GM23338 (cell line): ENCODE measurements around the gene STARD13. TPM values are rescaled to one million over a fixed set of nuclear protein-coding genes. Genes with fewer than 3 reads are reported as not detected.

Source experiments
- ATAC-seq: fragments of 200-7000 bp; cut with Tn5 transposase; 3 replicates; pipeline ENCODE4 v1.9.1; 2020
- DNase-seq: peaks from one replicate; pipeline ENCODE4 v3.0.0-alpha.2; 2015; ENCODE audit warnings: low spot score
- H2AFZ ChIP-seq: fragments of 200-600 bp; sonication (generic); 2 replicates; pipeline ENCODE4 v1.8.0; 2016; ENCODE audit warnings: antibody characterized with exemption, mild to moderate bottlenecking, moderate library complexity
- H3F3A ChIP-seq: fragments of 200-600 bp; sonication (generic); replicated peaks from 2 replicates; pipeline ENCODE4 v1.8.0; 2017; ENCODE audit warnings: antibody characterized with exemption, mixed run types, low read depth
- H3K27ac ChIP-seq: fragments of 200-600 bp; sonication (generic); 2 replicates; pipeline ENCODE4 v1.6.1; 2016; ENCODE audit warnings: low read depth
- H3K27me3 ChIP-seq: fragments of 200-600 bp; sonication (generic); 2 replicates; pipeline ENCODE4 v1.8.0; 2016; ENCODE audit warnings: mild to moderate bottlenecking, mixed run types, moderate library complexity; ENCODE audit not compliant: insufficient read depth
- H3K36me3 ChIP-seq: fragments of 200-600 bp; sonication (generic); 2 replicates; pipeline ENCODE4 v1.8.0; 2016; ENCODE audit warnings: mild to moderate bottlenecking; ENCODE audit not compliant: insufficient read depth
- H3K4me1 ChIP-seq: fragments of 200-600 bp; sonication (generic); 2 replicates; pipeline ENCODE4 v1.8.0; 2016; ENCODE audit warnings: mild to moderate bottlenecking, moderate library complexity; ENCODE audit not compliant: insufficient read depth
- H3K4me2 ChIP-seq: fragments of 200-600 bp; sonication (generic); 2 replicates; pipeline ENCODE4 v1.7.1; 2017; ENCODE audit warnings: mixed run types
- H3K4me3 ChIP-seq: fragments of 200-600 bp; sonication (generic); 2 replicates; pipeline ENCODE4 v1.6.1; 2016; ENCODE audit warnings: mixed run types
- H3K79me2 ChIP-seq: fragments of 200-600 bp; sonication (generic); replicated peaks from 2 replicates; pipeline ENCODE4 v1.8.0; 2017; ENCODE audit warnings: mild to moderate bottlenecking; ENCODE audit not compliant: insufficient read depth
- H3K9me2 ChIP-seq: fragments of 200-600 bp; sonication (generic); 2 replicates; pipeline ENCODE4 v1.8.0; 2017; ENCODE audit not compliant: insufficient read depth
- H4K20me1 ChIP-seq: fragments of 200-600 bp; sonication (generic); replicated peaks from 2 replicates; pipeline ENCODE4 v1.8.0; 2017; ENCODE audit warnings: mild to moderate bottlenecking; ENCODE audit not compliant: insufficient read depth
- H3K27ac Mint-ChIP-seq: 2 replicates; pipeline ENCODE4 v1.8.0; 2020; ENCODE audit warnings: inconsistent platforms, mild to moderate bottlenecking, moderate library complexity, mixed read lengths
- H3K27me3 Mint-ChIP-seq: 3 replicates; pipeline ENCODE4 v1.8.0; 2022; ENCODE audit warnings: low read depth, mild to moderate bottlenecking, moderate library complexity, mixed read lengths, inconsistent platforms; ENCODE audit not compliant: insufficient read depth, poor library complexity
- H3K36me3 Mint-ChIP-seq: 3 replicates; pipeline ENCODE4 v1.8.0; 2021; ENCODE audit warnings: low read depth, mild to moderate bottlenecking, inconsistent platforms, moderate library complexity, mixed read lengths
- H3K4me1 Mint-ChIP-seq: 3 replicates; pipeline ENCODE4 v1.8.0; 2020; ENCODE audit warnings: mild to moderate bottlenecking, inconsistent platforms, mixed read lengths
- H3K4me3 Mint-ChIP-seq: 3 replicates; pipeline ENCODE4 v1.8.0; 2021; ENCODE audit warnings: moderate library complexity, mild to moderate bottlenecking, inconsistent platforms, mixed read lengths
- H3K9me3 Mint-ChIP-seq: 3 replicates; pipeline ENCODE4 v1.8.0; 2020; ENCODE audit warnings: moderate library complexity, mild to moderate bottlenecking, inconsistent platforms, mixed read lengths
- CREB1 ChIP-seq: fragments of 250-450 bp; sonication (Bioruptor Pico); IDR thresholded peaks from 2 replicates; pipeline ENCODE4 v1.5.0; 2020; ENCODE audit warnings: low read depth, mild to moderate bottlenecking, moderate library complexity
- EZH2phosphoT487 ChIP-seq: fragments of 200-600 bp; sonication (generic); IDR thresholded peaks from one replicate; pipeline ENCODE4 v1.8.1; 2018; ENCODE audit warnings: antibody characterized with exemption; ENCODE audit not compliant: unreplicated experiment
- JUNB ChIP-seq: IDR thresholded peaks from one replicate; pipeline ENCODE4 v1.6.1; 2016; ENCODE audit warnings: antibody characterized with exemption; ENCODE audit not compliant: unreplicated experiment
- NANOG ChIP-seq: IDR thresholded peaks from 2 replicates; pipeline ENCODE4 v1.6.1; 2016; ENCODE audit warnings: antibody characterized with exemption, borderline replicate concordance
- POLR2AphosphoS5 ChIP-seq: IDR thresholded peaks from 2 replicates; pipeline ENCODE4 v1.6.1; 2016; ENCODE audit warnings: antibody characterized with exemption, low read depth
- STAT1 ChIP-seq: IDR thresholded peaks from one replicate; pipeline ENCODE4 v1.6.1; 2016; ENCODE audit warnings: antibody characterized with exemption; ENCODE audit not compliant: unreplicated experiment
- ZNF114 ChIP-seq: fragments of 250-450 bp; sonication (Bioruptor Pico); IDR thresholded peaks from 2 replicates; pipeline ENCODE4 v1.5.0; 2020; ENCODE audit warnings: mild to moderate bottlenecking, moderate library complexity
- ZNF331 ChIP-seq: fragments of 250-450 bp; sonication (Bioruptor Pico); IDR thresholded peaks from 2 replicates; pipeline ENCODE4 v1.5.0; 2020; ENCODE audit warnings: low read depth, mild to moderate bottlenecking, moderate library complexity
- polyA plus RNA-seq: library from polyadenylated mRNA; unstranded; fragments of >200 nt; fragmentation: Nextera tagmentation; extraction: Ambion mirVana; gene quantifications from 2 replicates; pipeline ENCODE4 v1.2.1, GENCODE V29; 2016
- total RNA-seq: library from RNA; depleted of rRNA; stranded (reverse); fragments of >200 nt; shearing (Covaris generic); gene quantifications from 2 replicates; pipeline ENCODE4 v1.2.3, GENCODE V29; 2014
- TF ChIP-seq, protein P1 (sequence below): IDR thresholded peaks from one replicate; pipeline ENCODE4 v1.6.1; 2018; ENCODE audit warnings: antibody characterized with exemption; ENCODE audit not compliant: unreplicated experiment
- TF ChIP-seq, protein P2 (sequence below): fragments of 250-450 bp; sonication (Bioruptor Pico); IDR thresholded peaks from 2 replicates; pipeline ENCODE4 v1.5.0; 2020; ENCODE audit warnings: mild to moderate bottlenecking, moderate library complexity
- TF ChIP-seq, protein P3 (sequence below), 2 experiments: fragments of 200-600 bp in 1 of 2; sonication (generic) in 1 of 2; conservative IDR thresholded peaks; 2 replicates each; pipeline versions ENCODE4 v1.5.1 to v1.6.1; 2016 to 2017; ENCODE audit warnings: antibody characterized with exemption in 2 of 2, low read depth in 2 of 2, mild to moderate bottlenecking in 2 of 2, moderate library complexity in 1 of 2

The STARD13 gene
- total and polyA plus RNA-seq, 2 experiments from 2014 or later = 3.2 to 5.2 TPM

DNA sequence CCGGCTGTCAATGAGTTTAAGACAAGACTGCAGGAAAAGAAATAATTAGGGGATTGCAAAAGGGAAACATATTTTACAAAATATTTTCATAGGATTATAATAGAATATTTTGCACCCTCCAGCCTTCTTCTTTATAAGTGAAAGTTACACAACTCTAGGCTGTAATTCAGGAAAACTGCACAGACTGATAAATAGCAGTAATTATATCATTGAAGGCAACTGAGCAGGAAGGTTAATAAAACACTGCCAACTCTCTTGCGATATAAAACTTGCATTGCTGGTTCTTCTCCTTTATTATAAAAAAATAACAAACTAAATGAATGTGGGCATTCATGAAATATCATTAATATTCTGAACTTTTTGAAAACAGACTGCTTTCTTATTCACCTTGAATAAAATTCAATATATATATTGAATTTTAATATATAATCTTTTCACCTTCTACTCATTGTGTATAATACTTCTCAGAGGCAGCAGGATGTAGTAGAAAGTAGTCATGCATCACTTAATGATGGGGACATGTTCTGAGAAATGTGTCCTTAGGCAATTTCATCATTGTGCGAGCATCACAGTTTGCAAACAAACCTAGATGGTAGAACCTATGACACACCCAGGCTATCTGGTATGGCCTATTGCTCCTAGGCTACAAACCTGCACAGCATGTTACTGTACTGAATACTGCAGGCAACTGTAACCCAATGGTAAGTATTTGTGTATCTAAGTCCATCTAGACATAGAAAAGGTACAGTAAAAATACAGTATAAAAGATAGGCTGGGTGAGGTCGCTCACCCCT is 24.9 kb upstream of the STARD13 start:
- Mint-ChIP-seq H3K4me3 (no peak overlapping the region), H3K9me3 (peaks cover 8% of the 10 kb centered on the region; the same call in 2 of the 3 replicates), H3K36me3 (peaks cover 3% of the 10 kb centered on the region; the same call in 1 of the 3 replicates), H3K27ac (no peak overlapping the region), H3K27me3 (peaks cover 3% of the 10 kb centered on the region), H3K4me1 (peaks cover 3% of the 10 kb centered on the region; the same call in 1 of the 3 replicates)
- Histone ChIP-seq H3K36me3 (no peaks in the 10 kb centered on the region), H3K4me3 (no peak overlapping the region), H3K4me1 (no peaks in the 10 kb centered on the region), H3K27ac (no peak overlapping the region), H3K27me3 (no peaks in the 10 kb centered on the region), H2AFZ (no peak overlapping the region), H3K4me2 (no peak overlapping the region), H3K79me2 (no peaks in the 10 kb centered on the region), H4K20me1 (no peaks in the 10 kb centered on the region), H3K9me2 (no peaks in the 10 kb centered on the region), H3F3A (no peaks in the 10 kb centered on the region)
- TF ChIP-seq JUNB (no peak), STAT1 (no peak), ZNF114 (CRISPR knock-in tag) (no peak), NANOG (no peak), CREB1 (CRISPR knock-in tag) (no peak), EZH2phosphoT487 (no peak), POLR2AphosphoS5 (no peak), ZNF331 (CRISPR knock-in tag) (no peak)
- TF ChIP-seq, protein P1, sequence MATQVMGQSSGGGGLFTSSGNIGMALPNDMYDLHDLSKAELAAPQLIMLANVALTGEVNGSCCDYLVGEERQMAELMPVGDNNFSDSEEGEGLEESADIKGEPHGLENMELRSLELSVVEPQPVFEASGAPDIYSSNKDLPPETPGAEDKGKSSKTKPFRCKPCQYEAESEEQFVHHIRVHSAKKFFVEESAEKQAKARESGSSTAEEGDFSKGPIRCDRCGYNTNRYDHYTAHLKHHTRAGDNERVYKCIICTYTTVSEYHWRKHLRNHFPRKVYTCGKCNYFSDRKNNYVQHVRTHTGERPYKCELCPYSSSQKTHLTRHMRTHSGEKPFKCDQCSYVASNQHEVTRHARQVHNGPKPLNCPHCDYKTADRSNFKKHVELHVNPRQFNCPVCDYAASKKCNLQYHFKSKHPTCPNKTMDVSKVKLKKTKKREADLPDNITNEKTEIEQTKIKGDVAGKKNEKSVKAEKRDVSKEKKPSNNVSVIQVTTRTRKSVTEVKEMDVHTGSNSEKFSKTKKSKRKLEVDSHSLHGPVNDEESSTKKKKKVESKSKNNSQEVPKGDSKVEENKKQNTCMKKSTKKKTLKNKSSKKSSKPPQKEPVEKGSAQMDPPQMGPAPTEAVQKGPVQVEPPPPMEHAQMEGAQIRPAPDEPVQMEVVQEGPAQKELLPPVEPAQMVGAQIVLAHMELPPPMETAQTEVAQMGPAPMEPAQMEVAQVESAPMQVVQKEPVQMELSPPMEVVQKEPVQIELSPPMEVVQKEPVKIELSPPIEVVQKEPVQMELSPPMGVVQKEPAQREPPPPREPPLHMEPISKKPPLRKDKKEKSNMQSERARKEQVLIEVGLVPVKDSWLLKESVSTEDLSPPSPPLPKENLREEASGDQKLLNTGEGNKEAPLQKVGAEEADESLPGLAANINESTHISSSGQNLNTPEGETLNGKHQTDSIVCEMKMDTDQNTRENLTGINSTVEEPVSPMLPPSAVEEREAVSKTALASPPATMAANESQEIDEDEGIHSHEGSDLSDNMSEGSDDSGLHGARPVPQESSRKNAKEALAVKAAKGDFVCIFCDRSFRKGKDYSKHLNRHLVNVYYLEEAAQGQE = no peak
- TF ChIP-seq, protein P2, sequence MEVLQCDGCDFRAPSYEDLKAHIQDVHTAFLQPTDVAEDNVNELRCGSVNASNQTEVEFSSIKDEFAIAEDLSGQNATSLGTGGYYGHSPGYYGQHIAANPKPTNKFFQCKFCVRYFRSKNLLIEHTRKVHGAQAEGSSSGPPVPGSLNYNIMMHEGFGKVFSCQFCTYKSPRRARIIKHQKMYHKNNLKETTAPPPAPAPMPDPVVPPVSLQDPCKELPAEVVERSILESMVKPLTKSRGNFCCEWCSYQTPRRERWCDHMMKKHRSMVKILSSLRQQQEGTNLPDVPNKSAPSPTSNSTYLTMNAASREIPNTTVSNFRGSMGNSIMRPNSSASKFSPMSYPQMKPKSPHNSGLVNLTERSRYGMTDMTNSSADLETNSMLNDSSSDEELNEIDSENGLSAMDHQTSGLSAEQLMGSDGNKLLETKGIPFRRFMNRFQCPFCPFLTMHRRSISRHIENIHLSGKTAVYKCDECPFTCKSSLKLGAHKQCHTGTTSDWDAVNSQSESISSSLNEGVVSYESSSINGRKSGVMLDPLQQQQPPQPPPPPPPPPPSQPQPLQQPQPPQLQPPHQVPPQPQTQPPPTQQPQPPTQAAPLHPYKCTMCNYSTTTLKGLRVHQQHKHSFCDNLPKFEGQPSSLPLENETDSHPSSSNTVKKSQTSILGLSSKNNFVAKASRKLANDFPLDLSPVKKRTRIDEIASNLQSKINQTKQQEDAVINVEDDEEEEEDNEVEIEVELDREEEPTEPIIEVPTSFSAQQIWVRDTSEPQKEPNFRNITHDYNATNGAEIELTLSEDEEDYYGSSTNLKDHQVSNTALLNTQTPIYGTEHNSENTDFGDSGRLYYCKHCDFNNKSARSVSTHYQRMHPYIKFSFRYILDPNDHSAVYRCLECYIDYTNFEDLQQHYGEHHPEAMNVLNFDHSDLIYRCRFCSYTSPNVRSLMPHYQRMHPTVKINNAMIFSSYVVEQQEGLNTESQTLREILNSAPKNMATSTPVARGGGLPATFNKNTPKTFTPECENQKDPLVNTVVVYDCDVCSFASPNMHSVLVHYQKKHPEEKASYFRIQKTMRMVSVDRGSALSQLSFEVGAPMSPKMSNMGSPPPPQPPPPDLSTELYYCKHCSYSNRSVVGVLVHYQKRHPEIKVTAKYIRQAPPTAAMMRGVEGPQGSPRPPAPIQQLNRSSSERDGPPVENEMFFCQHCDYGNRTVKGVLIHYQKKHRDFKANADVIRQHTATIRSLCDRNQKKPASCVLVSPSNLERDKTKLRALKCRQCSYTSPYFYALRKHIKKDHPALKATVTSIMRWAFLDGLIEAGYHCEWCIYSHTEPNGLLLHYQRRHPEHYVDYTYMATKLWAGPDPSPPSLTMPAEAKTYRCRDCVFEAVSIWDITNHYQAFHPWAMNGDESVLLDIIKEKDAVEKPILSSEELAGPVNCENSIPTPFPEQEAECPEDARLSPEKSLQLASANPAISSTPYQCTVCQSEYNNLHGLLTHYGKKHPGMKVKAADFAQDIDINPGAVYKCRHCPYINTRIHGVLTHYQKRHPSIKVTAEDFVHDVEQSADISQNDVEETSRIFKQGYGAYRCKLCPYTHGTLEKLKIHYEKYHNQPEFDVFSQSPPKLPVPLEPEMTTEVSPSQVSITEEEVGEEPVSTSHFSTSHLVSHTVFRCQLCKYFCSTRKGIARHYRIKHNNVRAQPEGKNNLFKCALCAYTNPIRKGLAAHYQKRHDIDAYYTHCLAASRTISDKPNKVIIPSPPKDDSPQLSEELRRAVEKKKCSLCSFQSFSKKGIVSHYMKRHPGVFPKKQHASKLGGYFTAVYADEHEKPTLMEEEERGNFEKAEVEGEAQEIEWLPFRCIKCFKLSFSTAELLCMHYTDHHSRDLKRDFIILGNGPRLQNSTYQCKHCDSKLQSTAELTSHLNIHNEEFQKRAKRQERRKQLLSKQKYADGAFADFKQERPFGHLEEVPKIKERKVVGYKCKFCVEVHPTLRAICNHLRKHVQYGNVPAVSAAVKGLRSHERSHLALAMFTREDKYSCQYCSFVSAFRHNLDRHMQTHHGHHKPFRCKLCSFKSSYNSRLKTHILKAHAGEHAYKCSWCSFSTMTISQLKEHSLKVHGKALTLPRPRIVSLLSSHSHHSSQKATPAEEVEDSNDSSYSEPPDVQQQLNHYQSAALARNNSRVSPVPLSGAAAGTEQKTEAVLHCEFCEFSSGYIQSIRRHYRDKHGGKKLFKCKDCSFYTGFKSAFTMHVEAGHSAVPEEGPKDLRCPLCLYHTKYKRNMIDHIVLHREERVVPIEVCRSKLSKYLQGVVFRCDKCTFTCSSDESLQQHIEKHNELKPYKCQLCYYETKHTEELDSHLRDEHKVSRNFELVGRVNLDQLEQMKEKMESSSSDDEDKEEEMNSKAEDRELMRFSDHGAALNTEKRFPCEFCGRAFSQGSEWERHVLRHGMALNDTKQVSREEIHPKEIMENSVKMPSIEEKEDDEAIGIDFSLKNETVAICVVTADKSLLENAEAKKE (CRISPR knock-in tag) = no peak
- TF ChIP-seq, protein P3, sequence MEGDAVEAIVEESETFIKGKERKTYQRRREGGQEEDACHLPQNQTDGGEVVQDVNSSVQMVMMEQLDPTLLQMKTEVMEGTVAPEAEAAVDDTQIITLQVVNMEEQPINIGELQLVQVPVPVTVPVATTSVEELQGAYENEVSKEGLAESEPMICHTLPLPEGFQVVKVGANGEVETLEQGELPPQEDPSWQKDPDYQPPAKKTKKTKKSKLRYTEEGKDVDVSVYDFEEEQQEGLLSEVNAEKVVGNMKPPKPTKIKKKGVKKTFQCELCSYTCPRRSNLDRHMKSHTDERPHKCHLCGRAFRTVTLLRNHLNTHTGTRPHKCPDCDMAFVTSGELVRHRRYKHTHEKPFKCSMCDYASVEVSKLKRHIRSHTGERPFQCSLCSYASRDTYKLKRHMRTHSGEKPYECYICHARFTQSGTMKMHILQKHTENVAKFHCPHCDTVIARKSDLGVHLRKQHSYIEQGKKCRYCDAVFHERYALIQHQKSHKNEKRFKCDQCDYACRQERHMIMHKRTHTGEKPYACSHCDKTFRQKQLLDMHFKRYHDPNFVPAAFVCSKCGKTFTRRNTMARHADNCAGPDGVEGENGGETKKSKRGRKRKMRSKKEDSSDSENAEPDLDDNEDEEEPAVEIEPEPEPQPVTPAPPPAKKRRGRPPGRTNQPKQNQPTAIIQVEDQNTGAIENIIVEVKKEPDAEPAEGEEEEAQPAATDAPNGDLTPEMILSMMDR (conservative IDR thresholded peaks at IDR 0.05; ENCODE audit: low read depth in 2 of 2) = no peak
- ATAC-seq (no peak), DNase-seq (no peak)
